GM12864 (cell line): ENCODE measurements around the gene MYL10.

Experiments
- DNase-seq: peaks from one replicate; pipeline ENCODE4 v3.0.0-alpha.2; 2011; ENCODE audit warnings: low read depth
- H3K4me3 ChIP-seq: 2 replicates; pipeline ENCODE4 v1.5.1; 2011; ENCODE audit warnings: mild to moderate bottlenecking, low read depth, low read length, control low read depth
- CTCF ChIP-seq: IDR thresholded peaks from 2 replicates; pipeline ENCODE4 v1.5.1; 2011; ENCODE audit warnings: low read depth, mild to moderate bottlenecking, moderate library complexity, low read length, control low read depth, inconsistent platforms; ENCODE audit errors: missing control alignments

Gene MYL10

GRCh38 chr7:101582971-101583370, 46.1 kb downstream of the MYL10 start:
- DNase-seq = no peak
- H3K4me3 ChIP-seq = no peak overlapping the region
- no peak for TF ChIP-seq CTCF

- H3K4me3 ChIP-seq = no peak overlapping the region
- TF ChIP-seq CTCF = no peak
- no peak for DNase-seq
Observed at GRCh38 chr7:101581891-101582290, 47.2 kb downstream of the MYL10 start.

GRCh38 chr7:101580596-101580995, 48.5 kb downstream of the MYL10 start:
- no peak overlapping the region for H3K4me3 ChIP-seq
- no peak for TF ChIP-seq CTCF
- DNase-seq = no peak

GRCh38 chr7:101578552-101578951, 50.5 kb downstream of the MYL10 start:
- H3K4me3 ChIP-seq = no peak overlapping the region
- no peak for TF ChIP-seq CTCF
- DNase-seq = no peak

GRCh38 chr7:101576998-101577397, 52.1 kb downstream of the MYL10 start:
- H3K4me3 ChIP-seq = no peak overlapping the region
- DNase-seq = no peak
- no peak for TF ChIP-seq CTCF

GRCh38 chr7:101575721-101576120, 53.4 kb downstream of the MYL10 start:
- no peak for TF ChIP-seq CTCF
- DNase-seq = no peak
- H3K4me3 ChIP-seq = no peak overlapping the region

GRCh38 chr7:101575168-101575567, 53.9 kb downstream of the MYL10 start:
- no peak for DNase-seq
- no peak overlapping the region for H3K4me3 ChIP-seq

More at GRCh38 chr7:101575168-101575567, 53.9 kb downstream of the MYL10 start:
- TF ChIP-seq CTCF = no peak
